Activated CD8-positive, alpha-beta memory T cell treated with anti-CD3 and anti-CD28 coated beads for 24 hours (primary cell): ENCODE results near the gene EMP3.
A peak's percentile ranks its signal among the peaks of the same experiment; 100 is the strongest.

Experiments
- DNase-seq: peaks from one replicate; pipeline ENCODE4 v3.0.0-alpha.2; 2020

Gene EMP3

DNA sequence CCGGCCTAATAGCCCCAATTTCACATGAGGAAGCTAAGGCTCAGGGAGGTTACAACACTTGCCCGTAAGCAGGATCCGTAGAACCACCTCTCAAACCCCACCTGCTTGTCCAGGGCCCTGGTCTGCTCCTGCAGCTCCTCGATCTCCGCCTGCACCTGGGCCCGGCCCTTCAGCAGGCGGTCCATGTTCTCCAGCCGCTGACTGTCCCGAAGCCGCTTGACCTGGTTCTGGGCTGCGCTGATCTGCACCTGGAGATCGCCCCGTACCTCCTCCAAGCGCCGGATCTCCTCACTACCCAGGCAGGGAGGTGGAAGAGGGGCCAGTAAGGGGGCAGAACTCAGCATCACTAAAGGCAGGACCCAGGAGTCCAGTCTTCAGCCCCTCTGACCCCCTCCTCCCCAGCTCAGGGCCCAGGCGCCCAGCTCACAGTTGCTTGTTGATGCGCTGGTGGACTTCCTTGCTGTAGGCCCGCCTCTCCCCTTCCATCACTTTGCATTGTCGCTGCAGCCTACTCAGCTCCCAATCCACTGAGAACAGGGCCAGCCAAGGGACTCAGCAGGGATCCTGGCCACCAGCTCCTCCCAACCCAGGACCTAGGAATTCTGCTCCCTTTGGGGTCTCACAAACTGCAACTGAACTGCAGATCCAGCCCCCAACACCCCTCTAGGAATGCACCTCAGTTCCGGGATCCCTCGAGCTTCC, 6.9 kb upstream of the EMP3 start:
- no peak for DNase-seq

GRCh38 chr19:48319647-48320541, 5.5 kb upstream of the EMP3 start:
- peak; percentile 90 for DNase-seq

GRCh38 chr19:48321372-48321621, 4.1 kb upstream of the EMP3 start:
- peak; percentile 96 for DNase-seq

- DNase-seq: peak; percentile 99
These were observed 3.4 kb upstream of the EMP3 start for GRCh38 chr19:48321622-48322591.

DNA sequence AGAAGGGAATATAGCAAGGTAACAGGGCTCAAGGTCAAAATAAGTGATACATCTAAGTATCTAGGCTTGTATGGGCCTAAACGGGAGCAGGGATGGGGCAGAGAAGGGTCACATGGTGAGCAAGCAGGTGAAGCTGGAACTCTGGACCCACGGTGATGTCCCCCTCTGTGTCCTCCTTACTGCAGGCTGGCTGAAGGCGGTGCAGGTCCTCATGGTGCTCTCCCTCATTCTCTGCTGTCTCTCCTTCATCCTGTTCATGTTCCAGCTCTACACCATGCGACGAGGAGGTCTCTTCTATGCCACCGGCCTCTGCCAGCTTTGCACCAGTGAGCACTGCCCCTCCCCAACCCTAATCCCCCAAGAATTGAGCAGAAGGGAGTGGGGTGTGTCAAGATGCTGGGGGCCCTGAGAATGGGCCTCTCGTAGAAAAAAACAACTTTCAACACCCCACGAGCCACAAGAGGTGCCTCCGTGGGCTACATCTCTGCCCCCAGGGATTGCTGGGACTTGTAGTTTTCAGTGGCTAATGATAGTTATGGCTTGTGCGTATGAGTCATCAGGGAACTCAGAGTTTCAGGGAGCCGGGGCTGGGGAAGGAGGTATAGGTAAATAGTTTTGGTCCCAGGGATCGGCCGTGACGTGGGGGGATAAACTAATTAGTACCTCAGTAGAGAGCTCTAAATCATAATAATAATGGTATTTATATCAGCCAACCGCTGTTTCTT, 4.0 kb downstream of the EMP3 start:
- DNase-seq: peak; percentile 71

GRCh38 chr19:48330012-48330681, 4.8 kb downstream of the EMP3 start:
- DNase-seq: peak; percentile 88

DNA sequence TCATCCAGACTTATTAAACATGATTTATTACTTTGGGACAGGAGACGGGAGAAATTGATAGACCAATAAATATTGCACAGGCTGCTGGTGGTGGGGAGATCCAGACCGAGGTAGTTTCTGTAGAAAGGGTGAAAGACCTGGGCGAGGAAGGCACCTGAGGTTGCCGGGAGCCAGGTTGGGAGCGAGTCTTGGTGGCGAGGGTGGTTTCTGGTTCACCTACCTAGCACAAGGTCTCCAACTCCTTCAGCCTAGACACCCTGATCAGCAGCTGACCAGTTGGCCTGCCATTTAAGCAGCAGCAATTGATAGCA, 7.0 kb downstream of the EMP3 start:
- DNase-seq: no peak

- DNase-seq: peak; percentile 90
These were observed 7.5 kb downstream of the EMP3 start for GRCh38 chr19:48332662-48333466.

DNA sequence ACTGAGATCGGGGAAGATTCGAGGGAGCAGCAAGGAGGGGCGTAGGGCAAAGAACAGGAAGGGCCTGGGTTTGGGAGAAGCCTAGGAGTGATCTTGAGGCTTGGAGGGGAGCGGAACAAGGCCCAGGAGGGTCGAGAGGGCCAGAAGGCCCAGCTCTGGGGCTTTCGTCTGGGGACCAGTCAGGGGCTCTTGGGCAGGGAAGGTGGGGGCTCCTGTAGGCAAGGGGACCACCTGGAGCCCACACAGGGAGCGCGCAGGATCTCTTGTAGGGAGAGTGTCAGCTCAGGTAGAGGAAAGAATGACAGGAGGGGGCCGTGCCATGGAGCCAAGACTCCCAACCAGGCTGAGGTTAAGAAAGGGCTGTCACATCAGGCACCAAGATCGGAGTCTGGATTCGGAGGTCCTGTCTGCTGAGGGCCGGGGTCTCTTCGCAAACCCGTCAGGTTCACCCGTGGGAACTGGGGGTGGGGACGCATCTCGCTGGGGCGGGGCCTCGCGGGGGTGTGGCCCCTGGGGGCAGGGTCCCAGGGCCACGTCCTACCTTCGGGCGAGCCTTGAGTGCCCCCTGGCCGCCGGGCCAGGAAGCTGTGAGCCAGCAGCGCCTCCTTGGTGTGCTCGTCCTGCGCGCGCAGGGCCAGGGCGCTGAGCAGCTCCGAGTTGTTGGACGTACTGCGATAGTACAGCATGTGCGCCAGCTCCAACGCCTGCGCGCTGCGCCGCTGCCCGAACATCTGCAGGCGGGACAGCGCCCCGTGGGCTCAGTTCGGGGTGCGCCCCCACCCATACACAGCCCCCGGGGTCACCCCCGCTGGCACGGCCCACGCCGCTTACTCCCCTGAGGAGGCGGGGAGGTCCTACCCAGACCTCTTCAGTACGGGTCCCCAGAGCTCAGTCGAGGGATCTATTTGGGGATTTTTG, 8.4 kb downstream of the EMP3 start:
- peak; percentile 95 for DNase-seq

DNA sequence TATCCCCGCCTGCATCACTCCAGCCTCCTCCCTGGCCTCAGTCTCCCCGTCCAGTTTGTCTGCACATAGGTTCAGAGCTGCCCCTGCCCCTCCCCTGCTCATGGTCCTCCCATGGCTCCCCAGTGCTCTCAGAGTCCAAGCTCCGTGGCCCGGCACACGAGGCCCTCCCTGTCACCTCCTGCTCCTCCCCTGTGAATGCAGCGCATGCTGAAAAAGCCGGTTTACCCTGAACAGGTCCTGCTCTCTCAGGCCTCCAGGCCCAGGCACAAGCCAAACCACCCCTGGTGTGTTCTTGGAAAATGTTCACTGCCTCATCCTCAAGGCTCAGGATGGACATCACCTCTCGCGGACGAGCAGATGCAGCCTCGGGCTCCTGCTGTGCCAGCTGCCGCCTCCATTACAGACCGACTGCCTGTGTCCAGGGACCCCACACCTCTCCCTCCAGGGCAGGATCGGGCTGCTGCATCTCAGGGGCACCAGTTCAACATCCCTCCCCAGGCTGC, 13.0 kb downstream of the EMP3 start:
- no peak for DNase-seq

DNA sequence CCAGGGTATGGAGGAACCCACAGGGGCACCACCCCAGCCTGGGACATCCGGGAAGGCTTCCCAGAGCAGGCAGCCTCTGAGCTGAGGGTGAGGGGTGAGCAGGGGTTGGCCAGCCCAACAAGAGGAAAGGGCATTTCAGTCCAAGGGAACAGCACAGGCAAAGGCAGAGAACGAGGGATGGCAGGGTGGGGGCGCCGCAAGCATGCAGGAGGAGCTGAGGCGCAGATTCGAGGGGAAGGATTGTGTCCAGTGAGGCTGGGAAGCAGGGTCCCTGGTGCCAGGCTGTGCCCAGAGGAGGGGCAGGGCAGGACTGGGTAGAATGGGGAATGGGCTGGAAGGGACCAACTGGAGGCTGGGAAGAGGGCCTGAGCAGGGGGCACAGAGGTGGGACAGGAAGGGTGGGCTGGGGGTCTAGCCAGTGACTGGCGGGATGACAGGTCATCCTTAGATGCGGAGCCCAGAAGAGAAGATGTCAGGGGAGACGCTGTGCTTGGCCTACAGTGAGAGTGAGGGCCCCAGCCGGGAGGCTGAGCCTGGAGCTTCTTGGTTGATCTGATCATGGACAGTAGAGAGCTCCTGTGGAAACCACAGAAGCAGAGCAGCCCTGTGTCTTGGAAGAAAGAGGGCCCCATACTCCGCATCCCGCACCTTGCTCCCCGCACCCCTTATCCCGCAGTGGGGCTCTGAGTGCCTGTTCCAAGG, 13.6 kb downstream of the EMP3 start:
- no peak for DNase-seq

GRCh38 chr19:48340995-48341394, 15.6 kb downstream of the EMP3 start:
- DNase-seq: no peak

GRCh38 chr19:48341515-48342413, 16.4 kb downstream of the EMP3 start:
- DNase-seq: no peak

DNA sequence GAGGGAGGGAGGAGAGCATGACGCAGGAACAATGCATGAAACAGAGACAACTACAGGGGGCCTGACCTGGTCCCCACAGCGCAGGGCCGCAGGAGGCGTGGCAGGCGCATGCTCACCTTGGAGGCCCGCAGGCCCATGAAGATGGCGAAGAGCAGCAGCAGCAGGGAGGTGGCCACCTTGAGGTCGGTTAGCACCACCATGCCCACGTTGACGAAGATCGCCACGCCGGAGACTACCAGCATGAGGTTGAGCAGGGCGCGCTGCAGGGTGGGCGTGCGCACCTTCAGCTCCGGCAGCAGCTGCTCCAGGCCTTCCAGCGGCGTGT, 17.0 kb downstream of the EMP3 start:
- DNase-seq: no peak

DNA sequence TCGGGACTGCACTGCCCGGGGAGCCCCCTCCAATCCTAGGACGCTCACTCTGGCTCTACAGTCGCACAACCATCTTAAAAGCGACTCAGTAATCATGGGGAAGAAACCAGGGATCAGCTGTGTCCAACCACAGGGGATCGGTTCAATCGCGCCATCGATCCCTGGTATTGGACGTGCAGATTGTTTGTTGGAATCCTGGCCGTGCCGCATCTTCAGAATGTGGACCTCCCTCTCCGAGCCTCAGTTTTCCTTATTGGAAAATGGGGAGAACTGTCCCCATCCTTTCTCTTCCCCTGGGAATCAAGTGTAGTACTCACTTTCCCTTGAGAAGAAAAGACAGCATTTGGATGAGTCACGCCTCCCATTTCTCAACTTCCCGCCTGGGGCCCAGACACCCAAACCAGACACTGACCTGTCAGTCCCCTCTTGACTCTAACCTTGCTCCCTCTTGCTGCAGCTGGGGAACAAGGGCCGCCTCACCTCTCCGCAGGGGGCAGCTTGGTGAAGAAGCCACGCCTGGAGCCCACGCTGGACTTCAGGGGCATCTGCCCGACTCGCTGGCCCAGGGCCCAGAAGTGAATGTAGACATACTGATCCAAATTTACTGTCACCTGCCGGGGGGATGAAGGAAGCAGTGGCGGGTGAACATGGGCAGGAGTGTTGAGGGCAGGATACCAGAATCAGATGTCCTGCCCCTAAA, 17.6 kb downstream of the EMP3 start:
- DNase-seq: no peak

DNA sequence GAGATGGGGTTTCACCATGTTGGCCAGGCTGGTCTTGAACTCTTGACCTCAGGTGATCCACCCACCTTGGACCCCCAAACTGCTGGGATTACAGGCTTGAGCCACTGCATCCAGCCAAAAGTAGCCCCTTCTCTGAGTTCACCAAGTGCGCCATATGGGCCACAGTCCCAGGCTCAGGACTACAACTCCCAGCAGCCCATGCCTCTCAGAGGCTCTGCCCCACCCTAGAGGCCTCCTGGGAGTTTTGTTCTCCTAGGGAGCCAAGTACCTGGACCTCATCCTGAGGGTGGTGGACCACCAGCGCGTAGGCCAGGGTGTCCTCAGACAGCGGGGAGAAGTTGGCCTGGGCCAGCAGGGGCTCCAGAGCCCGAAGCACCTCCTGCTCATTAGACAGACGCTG, 19.5 kb downstream of the EMP3 start:
- DNase-seq: no peak

DNA sequence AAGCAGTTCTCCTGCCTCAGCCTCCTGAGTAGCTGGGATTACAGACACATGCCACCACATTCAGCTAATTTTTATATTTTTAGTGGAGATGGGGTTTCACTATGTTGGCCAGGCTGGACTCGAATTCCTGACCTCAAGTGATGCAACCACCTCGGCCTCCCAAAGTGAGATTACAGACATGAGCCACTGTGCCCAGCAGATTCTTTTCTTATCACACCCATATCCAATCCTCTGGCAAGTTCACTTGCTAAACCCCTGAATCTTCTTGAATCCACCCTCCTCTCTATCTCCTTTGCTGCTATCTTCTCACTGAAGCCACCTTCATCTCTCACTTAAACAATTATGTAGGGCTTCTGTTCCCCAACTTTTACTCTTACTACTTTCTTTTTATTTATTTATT, 20.8 kb downstream of the EMP3 start:
- DNase-seq: no peak

- DNase-seq: no peak
These were observed 22.7 kb downstream of the EMP3 start for GRCh38 chr19:48348045-48348444.
